BJ (cell line): ENCODE measurements around the gene QSOX2. TPM values are rescaled to one million over a fixed set of nuclear protein-coding genes. Genes with fewer than 3 reads are reported as not detected.

Source experiments
- CTCF ChIA-PET: fragments of 350-600 bp; formaldehyde crosslinking; extraction: SDS; loops from one replicate; lab custom pipeline; 2021; ENCODE audit warnings: antibody characterized with exemption, inconsistent platforms; lab: Yijun Ruan, JAX
- POLR2A ChIA-PET: fragments of 300-600 bp; sonication (Branson Sonifier 250); formaldehyde crosslinking; extraction: SDS; loops from one replicate; lab custom pipeline; 2021; ENCODE audit warnings: antibody characterized with exemption; lab: Charles Lee
- DNase-seq: peaks from one replicate; pipeline ENCODE4 v3.0.0-alpha.2; 2011; ENCODE audit warnings: low read depth
- H3K27me3 ChIP-seq: 2 replicates; pipeline ENCODE4 v1.6.0; 2011; ENCODE audit warnings: low read length; ENCODE audit not compliant: control insufficient read depth, insufficient read depth
- H3K36me3 ChIP-seq: 2 replicates; pipeline ENCODE4 v1.5.1; 2011; ENCODE audit warnings: low read length; ENCODE audit not compliant: control insufficient read depth, insufficient read depth
- H3K4me3 ChIP-seq: 2 replicates; pipeline ENCODE4 v1.5.1; 2011; ENCODE audit warnings: low read depth, mild to moderate bottlenecking, control low read depth, low read length
- polyA plus RNA-seq: library from polyadenylated mRNA; depleted of rRNA; stranded (reverse); fragments of >200 nt; gene quantifications from 2 replicates; pipeline ENCODE4 v1.2.3, GENCODE V29; 2011
- TF ChIP-seq, protein P1 (sequence below): IDR thresholded peaks from 2 replicates; pipeline ENCODE4 v1.5.1; 2011; ENCODE audit warnings: low read depth, mild to moderate bottlenecking, control low read depth, inconsistent platforms, low read length, moderate library complexity; ENCODE audit not compliant: insufficient read depth

Gene QSOX2
- polyA plus RNA-seq, 1 experiment, result 7.0 TPM

DNA sequence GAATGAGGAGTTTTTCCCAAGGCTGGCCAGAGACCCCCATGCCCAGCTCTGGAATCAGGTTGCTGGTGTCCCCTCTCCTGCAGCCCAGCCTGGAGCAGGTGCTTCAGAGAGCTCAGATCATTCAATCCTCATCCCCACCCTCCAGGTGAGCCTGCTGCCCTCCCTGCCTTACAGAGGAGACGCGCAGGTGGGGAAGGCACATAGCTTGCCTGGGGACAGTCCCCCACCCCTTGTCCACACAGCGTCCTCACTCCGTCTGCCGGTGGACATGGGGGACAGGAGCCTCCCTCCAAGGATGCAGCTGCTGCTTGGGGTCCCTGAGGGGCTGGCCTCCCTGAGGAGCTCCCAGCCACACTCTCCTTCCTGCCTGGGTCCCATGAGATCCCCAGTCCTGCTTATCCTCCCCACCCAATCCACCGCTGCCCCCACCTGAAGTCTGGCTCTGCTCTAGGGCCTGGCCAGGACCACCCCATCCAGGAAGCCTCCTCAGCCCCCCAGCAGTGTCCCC is 17.1 kb upstream of the QSOX2 start:
- Histone ChIP-seq H3K27me3 (peaks cover 1% of the 10 kb centered on the region; the same call in 1 of the 2 replicates), H3K4me3 (no peak overlapping the region), H3K36me3 (no peaks in the 10 kb centered on the region)
- DNase-seq, result no peak
- ChIA-PET POLR2A (no interaction called here), CTCF (no interaction called here)
- TF ChIP-seq, protein P1, sequence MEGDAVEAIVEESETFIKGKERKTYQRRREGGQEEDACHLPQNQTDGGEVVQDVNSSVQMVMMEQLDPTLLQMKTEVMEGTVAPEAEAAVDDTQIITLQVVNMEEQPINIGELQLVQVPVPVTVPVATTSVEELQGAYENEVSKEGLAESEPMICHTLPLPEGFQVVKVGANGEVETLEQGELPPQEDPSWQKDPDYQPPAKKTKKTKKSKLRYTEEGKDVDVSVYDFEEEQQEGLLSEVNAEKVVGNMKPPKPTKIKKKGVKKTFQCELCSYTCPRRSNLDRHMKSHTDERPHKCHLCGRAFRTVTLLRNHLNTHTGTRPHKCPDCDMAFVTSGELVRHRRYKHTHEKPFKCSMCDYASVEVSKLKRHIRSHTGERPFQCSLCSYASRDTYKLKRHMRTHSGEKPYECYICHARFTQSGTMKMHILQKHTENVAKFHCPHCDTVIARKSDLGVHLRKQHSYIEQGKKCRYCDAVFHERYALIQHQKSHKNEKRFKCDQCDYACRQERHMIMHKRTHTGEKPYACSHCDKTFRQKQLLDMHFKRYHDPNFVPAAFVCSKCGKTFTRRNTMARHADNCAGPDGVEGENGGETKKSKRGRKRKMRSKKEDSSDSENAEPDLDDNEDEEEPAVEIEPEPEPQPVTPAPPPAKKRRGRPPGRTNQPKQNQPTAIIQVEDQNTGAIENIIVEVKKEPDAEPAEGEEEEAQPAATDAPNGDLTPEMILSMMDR, result no peak

DNA sequence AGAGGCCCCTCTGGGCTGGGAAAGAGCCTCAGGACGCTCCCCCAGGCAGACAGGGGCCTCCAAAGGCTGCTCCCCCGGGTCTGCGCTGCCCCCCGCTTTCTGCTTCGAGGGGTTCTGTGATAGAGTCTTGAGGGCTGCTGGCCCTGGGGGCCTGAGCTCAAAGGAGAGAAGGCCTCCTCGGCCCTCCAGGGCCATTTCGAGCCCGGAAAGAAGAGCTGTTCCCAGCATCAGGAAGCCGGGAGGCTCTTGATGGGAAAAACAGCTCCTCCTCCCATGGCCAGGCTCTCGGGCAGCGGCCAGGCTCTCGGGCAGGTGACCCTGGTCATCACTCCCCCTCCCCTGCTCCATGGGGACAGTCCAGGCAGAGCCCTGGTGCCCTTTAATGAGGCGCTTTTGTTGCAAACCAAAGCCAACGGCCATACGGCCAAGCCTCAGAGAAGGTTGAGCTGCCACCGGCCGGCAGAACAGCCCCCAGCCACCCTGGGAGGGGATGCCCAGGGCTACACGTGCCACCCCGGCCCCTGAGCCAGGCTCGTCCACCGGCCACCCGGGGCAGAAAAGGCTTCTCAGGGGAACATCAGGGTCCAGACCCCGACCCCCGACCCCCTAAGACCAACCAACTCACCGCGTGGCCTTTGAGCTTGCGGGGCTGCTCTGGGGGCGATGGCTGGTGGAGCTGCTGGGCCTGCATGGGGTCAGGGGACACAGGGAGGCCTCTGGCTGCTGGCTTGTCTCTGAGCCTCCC is 16.2 kb upstream of the QSOX2 start:
- peaks cover 1% of the 10 kb centered on the region; the same call in 1 of the 2 replicates for H3K27me3 ChIP-seq
- H3K4me3 ChIP-seq, result no peak overlapping the region
- ChIA-PET CTCF (interaction anchor here (0.9 kb wide), 1 partner anchor 1433 kb away, joined by 3 read pairs; no protein-coding TSS in a partner anchor), POLR2A (no interaction called here)
- H3K36me3 ChIP-seq, result no peaks in the 10 kb centered on the region
- DNase-seq, result no peak
- TF ChIP-seq, protein P1, result no peak

DNA sequence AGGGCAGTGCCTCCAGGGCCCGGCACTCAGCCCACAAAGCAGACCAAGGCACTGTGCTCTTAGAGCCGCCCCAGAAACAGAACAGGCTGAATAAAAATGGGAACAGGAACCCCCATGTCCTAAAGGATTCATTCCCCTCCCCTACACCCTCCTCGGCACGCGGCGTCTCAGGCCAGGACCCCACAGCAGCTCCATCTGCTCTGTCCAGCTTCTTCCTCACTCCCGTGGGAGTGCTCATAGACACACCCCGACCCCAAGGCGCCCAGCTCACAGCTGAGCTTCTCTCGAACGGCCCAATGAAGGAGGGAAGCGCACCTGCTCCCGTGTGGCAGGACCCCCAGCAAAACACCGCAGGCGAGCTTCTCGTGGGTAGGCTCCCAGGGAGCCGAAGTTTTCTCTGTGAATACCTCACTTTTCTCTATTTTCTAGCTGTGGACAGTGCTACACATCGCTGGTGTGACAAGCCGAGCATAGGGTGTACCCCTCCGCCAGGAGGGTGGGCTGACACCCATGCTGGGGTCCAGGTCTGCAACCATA is 15.4 kb upstream of the QSOX2 start:
- CTCF ChIA-PET, result interaction anchor here (0.8 to 0.9 kb wide), 2 partner anchors 22 to 1434 kb away, joined by 3 read pairs; no protein-coding TSS in a partner anchor
- TF ChIP-seq, protein P1, result no peak
- no peak for DNase-seq
- Histone ChIP-seq H3K4me3 (no peak overlapping the region), H3K36me3 (no peaks in the 10 kb centered on the region), H3K27me3 (peaks cover 1% of the 10 kb centered on the region; the same call in 1 of the 2 replicates)
- POLR2A ChIA-PET, result no interaction called here

DNA sequence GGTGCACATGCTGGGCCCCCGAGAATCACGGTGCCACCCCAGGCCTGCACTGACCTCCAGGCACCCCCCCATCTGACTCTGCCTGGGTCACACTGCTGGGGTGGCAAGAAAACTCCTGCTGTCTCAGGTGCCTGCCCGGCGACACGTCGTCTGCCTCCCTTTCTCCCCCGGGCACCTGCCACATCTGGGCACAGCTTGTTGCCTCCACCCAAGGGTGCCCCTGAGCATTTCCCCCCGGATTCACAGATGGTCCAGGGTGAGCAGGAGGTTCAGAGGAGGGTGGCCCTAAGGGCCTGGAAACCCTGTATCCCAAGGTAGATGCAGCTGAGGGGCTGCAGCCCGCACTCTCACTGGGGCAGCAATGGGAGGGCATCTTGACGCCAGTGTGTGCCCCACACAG is 14.9 kb upstream of the QSOX2 start:
- no peak for DNase-seq
- POLR2A ChIA-PET, result no interaction called here
- CTCF ChIA-PET, result interaction anchor here (0.8 kb wide), 1 partner anchor 23 kb away, joined by 3 read pairs; no protein-coding TSS in a partner anchor
- TF ChIP-seq, protein P1, result no peak
- H3K27me3 ChIP-seq, result peaks cover 1% of the 10 kb centered on the region; the same call in 1 of the 2 replicates
- no peak overlapping the region for H3K4me3 ChIP-seq
- H3K36me3 ChIP-seq, result no peaks in the 10 kb centered on the region

DNA sequence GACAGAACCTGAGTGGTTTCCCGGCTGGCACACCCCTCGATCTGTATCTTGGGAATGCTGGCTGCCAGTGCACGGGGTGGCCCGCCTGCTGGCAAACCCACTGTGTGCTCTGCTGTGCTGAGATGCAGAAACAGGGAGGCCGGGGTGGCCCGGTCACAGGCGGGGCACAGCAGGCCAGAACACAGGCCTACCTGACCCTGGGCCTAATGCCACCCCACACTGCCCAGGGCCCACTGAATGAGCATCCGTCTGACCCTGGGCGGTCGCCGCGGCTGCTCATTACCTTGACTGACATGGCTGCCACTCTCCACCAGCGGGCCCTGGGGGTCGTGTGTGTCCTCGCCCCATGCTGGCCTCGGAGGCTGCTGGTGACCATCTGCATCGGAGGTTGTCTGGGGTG is 14.2 kb upstream of the QSOX2 start:
- H3K36me3 ChIP-seq, result no peaks in the 10 kb centered on the region
- ChIA-PET POLR2A (no interaction called here), CTCF (no interaction called here)
- TF ChIP-seq, protein P1, result no peak
- peaks cover 1% of the 10 kb centered on the region; the same call in 1 of the 2 replicates for H3K27me3 ChIP-seq
- no peak for DNase-seq
- no peak overlapping the region for H3K4me3 ChIP-seq
